Activated gamma-delta T cell (primary cell): ENCODE measurements around the gene PALS2.
A peak's percentile ranks its signal among the peaks of the same experiment; 100 is the strongest.

ENCODE experiments used
- DNase-seq: peaks from one replicate; lab custom pipeline; 2025; lab: John Stamatoyannopoulos, UW
- total RNA-seq, 2 donors: gene quantifications; one replicate each; lab custom pipeline; 2026; lab: John Stamatoyannopoulos, UW

Gene PALS2, protein sequence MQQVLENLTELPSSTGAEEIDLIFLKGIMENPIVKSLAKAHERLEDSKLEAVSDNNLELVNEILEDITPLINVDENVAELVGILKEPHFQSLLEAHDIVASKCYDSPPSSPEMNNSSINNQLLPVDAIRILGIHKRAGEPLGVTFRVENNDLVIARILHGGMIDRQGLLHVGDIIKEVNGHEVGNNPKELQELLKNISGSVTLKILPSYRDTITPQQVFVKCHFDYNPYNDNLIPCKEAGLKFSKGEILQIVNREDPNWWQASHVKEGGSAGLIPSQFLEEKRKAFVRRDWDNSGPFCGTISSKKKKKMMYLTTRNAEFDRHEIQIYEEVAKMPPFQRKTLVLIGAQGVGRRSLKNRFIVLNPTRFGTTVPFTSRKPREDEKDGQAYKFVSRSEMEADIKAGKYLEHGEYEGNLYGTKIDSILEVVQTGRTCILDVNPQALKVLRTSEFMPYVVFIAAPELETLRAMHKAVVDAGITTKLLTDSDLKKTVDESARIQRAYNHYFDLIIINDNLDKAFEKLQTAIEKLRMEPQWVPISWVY
- total RNA-seq: 34.2 to 41.4 reads per million in 2 donors

- DNase-seq: peak; percentile 77
Measured at GRCh38 chr7:24572997-24573553, at the start of gene PALS2. PALS2 (plus strand) TSS chr7:24573452; CDS start chr7:24623668, 50,216 bp downstream.

GRCh38 chr7:24531255-24531654, 42.0 kb upstream of the PALS2 start:
- DNase-seq: no peak

- DNase-seq: no peak
Measured at GRCh38 chr7:24536682-24537081, 36.6 kb upstream of the PALS2 start.

DNA sequence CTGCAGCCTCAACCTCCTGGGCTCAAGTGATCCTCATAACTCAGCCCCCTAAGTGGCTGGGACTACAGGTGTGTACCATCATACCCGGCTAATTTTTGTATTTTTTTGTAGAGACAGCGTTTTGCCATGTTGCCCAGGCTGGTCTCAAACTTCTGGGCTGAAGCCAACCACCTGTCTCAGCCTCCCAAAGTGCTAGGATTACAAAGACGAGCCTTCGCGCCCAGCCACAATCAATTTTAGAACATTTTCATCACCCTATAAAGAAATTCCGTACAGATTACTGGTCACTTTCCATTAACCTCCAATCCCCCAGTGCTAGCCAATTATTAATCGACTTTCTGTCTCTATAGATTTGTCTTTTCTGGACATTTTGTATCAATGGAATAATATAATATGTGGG, 32.3 kb upstream of the PALS2 start:
- DNase-seq: no peak

DNA sequence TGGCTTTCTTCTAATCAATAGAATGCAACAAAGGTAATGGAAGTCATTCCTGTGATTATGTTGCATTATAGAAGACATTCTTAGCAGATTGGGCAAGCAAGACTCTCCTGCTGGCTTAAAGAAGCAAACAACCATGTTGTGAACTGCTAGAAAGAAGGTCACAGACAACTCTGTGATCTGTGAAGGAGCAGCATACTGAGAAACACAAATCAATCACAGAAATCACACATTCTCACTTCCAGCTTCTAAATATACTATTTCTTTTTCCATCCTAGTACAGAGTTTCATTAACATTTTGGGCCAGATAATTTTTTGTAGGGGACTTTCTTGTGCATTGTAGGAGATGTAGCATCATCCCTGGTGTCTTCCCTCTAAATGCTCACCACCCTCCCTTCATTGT, 28.0 kb upstream of the PALS2 start:
- DNase-seq: no peak

- DNase-seq: no peak
Measured at GRCh38 chr7:24548390-24548789, 24.9 kb upstream of the PALS2 start.

- DNase-seq: no peak
Measured at GRCh38 chr7:24549991-24550390, 23.3 kb upstream of the PALS2 start.

GRCh38 chr7:24555184-24555583, 18.1 kb upstream of the PALS2 start:
- no peak for DNase-seq

DNA sequence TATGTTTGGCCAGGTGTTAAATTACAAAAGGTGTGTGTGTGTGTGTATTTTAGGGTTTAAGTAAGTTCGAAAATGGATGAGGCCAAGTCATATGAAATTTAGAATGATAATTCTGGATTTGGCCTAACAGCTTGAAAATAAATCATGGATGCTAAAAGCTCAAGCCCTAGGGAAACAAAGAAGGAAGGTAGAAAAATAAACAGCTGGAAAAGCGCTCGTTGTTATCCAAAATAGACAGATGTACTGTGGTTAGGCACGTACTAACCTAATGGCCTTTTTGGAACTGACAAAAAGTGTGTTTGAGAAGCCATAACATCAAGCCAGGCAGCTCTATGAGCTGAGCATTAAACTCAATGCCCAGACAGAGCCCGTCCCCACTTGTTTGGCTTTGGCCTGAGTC, 17.5 kb upstream of the PALS2 start:
- no peak for DNase-seq

DNA sequence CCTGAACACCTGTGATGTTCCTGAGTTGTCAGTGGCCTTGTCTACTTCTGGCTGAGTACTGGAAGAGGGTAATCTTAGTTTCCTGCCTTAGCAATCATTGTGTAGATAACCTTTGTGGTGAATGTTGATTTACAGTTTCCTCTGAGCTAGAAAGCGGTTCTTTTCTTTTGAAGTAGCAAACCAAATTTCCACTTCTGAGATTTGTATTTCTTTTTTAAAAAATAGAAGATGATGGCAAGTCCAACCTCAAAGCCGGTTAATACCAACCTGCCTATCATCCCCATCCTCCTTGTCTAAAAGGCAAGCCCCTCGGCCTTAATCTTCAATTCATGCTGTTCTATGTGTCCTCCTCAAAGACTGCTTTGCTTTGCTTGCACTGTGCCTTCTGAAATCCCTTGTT, 12.5 kb upstream of the PALS2 start:
- no peak for DNase-seq

- DNase-seq: no peak
Measured at GRCh38 chr7:24566274-24566673, 7.0 kb upstream of the PALS2 start.

- no peak for DNase-seq
Measured at GRCh38 chr7:24570983-24571382, 2.3 kb upstream of the PALS2 start.

DNA sequence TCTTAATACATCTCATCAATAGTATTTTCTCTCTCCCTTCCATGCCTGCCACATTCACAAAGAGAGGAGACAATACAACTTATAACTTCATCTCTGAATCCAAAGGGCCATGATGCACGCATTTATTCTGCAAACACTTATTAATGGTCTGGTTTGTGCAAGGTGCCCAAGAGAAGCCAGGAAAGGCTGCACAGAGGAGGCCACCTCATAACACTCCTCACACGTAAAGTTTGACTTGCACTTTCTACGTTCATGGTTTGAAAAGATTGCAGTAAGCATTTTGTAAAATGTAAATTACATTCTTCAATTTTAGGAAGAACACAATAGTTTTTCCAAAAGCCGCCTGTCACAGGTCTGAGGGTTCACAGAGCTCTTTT, 1.2 kb upstream of the PALS2 start:
- DNase-seq: no peak

- no peak for DNase-seq
Measured at GRCh38 chr7:24572393-24572996, 757 bp upstream of the PALS2 start.

DNA sequence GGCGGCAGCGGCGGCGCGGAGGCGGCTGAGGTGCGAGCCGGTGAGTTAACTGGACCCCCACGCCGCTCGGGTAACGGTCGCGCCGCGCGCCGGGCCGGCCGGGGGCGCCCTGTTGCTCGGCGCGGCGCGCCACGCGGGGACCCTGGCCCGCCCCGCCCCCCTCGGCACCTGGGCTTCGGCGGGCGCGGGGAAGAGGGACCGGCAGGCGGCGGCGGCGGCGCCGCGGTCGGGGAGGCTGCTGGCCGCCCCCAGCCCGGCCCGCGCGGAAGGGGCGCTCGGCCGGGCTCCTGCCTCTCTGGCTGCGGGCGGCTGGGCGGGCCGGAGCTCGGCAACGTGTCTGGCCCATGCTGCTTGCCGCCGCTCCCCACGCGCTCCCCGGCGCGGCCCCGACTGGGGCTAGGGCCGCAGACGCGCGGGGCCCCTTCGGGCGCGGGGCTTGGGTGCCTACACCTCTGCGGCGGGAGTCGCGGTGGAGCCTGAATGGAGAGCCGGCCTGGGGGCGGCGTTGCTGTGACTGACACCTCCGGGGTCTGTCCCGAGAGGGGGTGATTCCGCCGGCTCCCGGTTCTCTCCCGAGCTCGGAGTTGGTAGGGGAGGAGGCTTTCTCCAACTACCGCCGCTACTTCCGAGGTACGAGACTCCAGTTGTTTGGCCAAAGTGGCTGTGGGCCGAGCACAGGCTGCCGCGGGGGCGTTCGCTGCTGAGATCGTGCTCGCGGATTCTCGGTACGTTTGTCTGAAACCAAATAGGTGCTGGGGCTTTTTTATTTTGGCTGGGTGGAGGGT, 494 bp downstream of the PALS2 start:
- peak; percentile 41 for DNase-seq

- no peak for DNase-seq
Measured at GRCh38 chr7:24574386-24574785, 1.1 kb downstream of the PALS2 start.

DNA sequence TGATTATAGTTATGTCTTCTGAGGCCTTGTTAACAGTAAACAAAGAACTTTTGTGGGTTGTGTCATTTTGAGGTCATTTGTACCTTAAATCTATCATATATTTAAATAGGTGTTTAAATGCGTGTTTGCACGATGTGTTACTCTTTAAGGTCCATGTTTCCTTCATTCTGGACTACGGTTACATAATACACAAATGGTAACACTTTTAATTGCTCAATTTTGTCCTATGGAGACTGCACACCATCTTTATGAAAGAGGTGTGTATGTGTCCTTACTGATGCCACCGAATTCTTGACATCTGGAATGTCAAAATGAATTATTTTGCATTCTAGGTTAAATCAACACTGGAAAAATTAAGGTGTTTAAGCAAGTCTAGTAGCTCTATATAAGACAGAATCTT, 1.7 kb downstream of the PALS2 start:
- DNase-seq: no peak

DNA sequence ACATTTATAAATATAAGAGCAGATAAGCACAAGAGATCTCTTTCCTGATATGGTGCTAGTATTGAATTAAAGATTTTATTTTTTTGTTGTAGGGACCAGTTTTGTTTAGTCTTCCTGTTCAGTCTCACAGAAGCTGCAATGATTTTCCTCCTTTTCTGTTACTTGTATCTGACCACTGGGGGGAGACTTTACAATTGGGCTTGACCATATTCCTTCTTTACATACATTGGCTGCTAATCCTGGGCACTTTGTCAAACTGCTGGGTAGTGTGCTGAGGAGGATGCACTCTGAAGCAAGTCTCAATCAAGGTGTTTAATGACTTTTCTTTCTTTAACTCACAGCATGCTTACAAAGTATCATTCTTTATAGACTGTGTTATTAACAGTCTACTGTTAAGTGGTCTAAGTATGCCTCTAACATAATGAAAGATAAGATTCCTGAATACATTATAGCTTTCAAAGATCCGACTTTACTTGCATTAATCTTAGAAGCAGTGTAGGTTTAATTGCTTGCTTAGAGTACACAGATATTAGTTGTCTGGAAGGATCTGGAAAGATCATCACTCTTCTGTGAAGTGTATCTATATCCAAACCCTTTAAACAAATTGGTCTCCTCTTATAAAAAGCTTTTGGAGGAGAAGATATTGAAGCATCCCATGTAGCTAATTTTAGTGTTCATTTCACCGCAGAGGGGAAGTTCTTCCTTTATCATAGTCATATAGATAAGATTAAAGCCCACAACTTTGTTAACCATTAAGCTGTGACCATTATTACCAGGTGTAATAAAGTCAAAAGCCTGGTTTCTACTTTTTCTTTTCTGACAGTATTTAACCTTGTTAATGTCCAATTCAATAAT, 3.1 kb downstream of the PALS2 start:
- DNase-seq: no peak

DNA sequence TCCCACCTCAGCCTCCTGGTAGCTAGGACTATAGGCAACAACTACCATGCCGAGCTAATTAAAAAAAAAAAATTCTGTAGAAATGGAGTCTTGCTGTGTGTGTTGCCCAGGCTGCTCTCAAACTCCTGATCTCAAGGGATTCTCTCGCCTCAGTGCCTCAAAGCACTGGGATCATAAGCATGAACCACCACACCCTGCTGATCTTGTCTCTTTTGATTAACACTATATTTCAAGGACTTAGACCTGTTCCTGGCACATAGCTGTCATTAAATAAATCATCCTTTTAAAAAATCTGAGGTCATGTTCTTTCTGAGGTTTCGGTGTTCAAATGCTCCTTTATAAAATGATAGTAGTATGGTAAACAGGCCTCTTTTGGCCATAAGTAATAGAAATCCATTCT, 4.8 kb downstream of the PALS2 start:
- DNase-seq: no peak

GRCh38 chr7:24580283-24580946, 7.2 kb downstream of the PALS2 start:
- DNase-seq: no peak

DNA sequence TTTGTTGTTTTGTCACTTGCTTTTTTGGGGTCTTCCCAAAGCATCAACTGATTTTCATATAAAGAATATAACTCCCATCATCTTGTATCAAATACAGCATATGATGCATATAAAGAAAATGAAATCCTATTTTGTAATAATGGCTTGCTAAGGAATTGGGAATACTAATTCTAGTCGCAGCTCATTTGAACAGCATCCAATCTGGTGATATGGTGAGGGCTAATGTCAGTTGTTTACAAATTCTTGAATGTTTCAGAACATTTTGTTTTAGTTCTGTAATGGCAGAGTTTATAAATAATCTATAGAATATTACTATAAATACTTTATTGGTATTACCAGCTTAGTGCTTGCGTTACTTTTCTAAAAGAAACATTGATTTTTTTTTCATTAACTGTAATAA, 8.9 kb downstream of the PALS2 start:
- DNase-seq: no peak
